ENCODE data around the gene YDJC. TPM values are rescaled to one million over a fixed set of nuclear protein-coding genes. Genes with fewer than 3 reads are reported as not detected.
A peak's percentile ranks its signal among the peaks of the same experiment; 100 is the strongest.

YDJC gene
- total and polyA plus RNA-seq, 9 of the 15 experiments (the other 6 are each of a cell fraction or from before 2014, with no cell fraction given) = 13.5 to 871 (median 164) TPM

- TF ChIP-seq JUND (IDR thresholded peaks at IDR 0.05; ENCODE audit: borderline replicate concordance, low read depth, low read length) (peak; percentile 80), JUND (tag; IDR thresholded peaks at IDR 0.05; ENCODE audit: borderline replicate concordance, low read depth, low read length) (no peak), SIRT6 (IDR thresholded peaks at IDR 0.05; ENCODE audit: low read depth, low read length) (peak; percentile 63), NFRKB (IDR thresholded peaks at IDR 0.05; ENCODE audit: low read depth) (no peak), NEUROD1 (IDR thresholded peaks at IDR 0.05; ENCODE audit: borderline replicate concordance, low read depth, low read length, partially characterized antibody) (peak; percentile 22), RFX5 (IDR thresholded peaks at IDR 0.05; ENCODE audit: low read depth, low read length) (no peak; the same call in 1 of the 2 replicates), E2F1 (CRISPR knock-in tag; IDR thresholded peaks at IDR 0.05) (no peak), PHB (CRISPR knock-in tag; IDR thresholded peaks at IDR 0.05) (no peak), TAF1 (IDR thresholded peaks at IDR 0.05; ENCODE audit: control insufficient read depth, extremely low read depth, insufficient read depth, low read length, severe bottlenecking) (no peak), KDM2B (CRISPR knock-in tag; IDR thresholded peaks at IDR 0.05) (no peak), ZNF143 (CRISPR knock-in tag; IDR thresholded peaks at IDR 0.05) (no peak), POLR3G (IDR thresholded peaks at IDR 0.05; ENCODE audit: extremely low read depth, insufficient read length, insufficient replicate concordance) (no peak), TCF7L2 (IDR thresholded peaks at IDR 0.05; ENCODE audit: low read depth, low read length) (0 out of 2 replicates have a peak, but pooled peaks have one; percentile 25), ETV1 (tag; conservative IDR thresholded peaks at IDR 0.05; ENCODE audit: low read depth) (no peak), ZNF444 (CRISPR knock-in tag; IDR thresholded peaks at IDR 0.05) (no peak)
- TF ChIP-seq, protein P1, sequence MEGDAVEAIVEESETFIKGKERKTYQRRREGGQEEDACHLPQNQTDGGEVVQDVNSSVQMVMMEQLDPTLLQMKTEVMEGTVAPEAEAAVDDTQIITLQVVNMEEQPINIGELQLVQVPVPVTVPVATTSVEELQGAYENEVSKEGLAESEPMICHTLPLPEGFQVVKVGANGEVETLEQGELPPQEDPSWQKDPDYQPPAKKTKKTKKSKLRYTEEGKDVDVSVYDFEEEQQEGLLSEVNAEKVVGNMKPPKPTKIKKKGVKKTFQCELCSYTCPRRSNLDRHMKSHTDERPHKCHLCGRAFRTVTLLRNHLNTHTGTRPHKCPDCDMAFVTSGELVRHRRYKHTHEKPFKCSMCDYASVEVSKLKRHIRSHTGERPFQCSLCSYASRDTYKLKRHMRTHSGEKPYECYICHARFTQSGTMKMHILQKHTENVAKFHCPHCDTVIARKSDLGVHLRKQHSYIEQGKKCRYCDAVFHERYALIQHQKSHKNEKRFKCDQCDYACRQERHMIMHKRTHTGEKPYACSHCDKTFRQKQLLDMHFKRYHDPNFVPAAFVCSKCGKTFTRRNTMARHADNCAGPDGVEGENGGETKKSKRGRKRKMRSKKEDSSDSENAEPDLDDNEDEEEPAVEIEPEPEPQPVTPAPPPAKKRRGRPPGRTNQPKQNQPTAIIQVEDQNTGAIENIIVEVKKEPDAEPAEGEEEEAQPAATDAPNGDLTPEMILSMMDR (IDR thresholded peaks at IDR 0.05 in 2 of 3, conservative IDR thresholded peaks at IDR 0.05 in 1 of 3; ENCODE audit: insufficient read depth in 2 of 3, low read depth in 1 of 3, low read length in 3 of 3) = peak in 2 of 3 experiments; percentile 99 to 100; a peak in 4 of 6 replicates
- TF ChIP-seq, protein P2, sequence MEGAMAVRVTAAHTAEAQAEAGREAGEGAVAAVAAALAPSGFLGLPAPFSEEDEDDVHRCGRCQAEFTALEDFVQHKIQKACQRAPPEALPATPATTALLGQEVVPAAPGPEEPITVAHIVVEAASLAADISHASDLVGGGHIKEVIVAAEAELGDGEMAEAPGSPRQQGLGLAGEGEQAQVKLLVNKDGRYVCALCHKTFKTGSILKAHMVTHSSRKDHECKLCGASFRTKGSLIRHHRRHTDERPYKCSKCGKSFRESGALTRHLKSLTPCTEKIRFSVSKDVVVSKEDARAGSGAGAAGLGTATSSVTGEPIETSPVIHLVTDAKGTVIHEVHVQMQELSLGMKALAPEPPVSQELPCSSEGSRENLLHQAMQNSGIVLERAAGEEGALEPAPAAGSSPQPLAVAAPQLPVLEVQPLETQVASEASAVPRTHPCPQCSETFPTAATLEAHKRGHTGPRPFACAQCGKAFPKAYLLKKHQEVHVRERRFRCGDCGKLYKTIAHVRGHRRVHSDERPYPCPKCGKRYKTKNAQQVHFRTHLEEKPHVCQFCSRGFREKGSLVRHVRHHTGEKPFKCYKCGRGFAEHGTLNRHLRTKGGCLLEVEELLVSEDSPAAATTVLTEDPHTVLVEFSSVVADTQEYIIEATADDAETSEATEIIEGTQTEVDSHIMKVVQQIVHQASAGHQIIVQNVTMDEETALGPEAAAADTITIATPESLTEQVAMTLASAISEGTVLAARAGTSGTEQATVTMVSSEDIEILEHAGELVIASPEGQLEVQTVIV (CRISPR knock-in tag; IDR thresholded peaks at IDR 0.05; ENCODE audit: borderline replicate concordance) = no peak
- TF ChIP-seq, protein P3, sequence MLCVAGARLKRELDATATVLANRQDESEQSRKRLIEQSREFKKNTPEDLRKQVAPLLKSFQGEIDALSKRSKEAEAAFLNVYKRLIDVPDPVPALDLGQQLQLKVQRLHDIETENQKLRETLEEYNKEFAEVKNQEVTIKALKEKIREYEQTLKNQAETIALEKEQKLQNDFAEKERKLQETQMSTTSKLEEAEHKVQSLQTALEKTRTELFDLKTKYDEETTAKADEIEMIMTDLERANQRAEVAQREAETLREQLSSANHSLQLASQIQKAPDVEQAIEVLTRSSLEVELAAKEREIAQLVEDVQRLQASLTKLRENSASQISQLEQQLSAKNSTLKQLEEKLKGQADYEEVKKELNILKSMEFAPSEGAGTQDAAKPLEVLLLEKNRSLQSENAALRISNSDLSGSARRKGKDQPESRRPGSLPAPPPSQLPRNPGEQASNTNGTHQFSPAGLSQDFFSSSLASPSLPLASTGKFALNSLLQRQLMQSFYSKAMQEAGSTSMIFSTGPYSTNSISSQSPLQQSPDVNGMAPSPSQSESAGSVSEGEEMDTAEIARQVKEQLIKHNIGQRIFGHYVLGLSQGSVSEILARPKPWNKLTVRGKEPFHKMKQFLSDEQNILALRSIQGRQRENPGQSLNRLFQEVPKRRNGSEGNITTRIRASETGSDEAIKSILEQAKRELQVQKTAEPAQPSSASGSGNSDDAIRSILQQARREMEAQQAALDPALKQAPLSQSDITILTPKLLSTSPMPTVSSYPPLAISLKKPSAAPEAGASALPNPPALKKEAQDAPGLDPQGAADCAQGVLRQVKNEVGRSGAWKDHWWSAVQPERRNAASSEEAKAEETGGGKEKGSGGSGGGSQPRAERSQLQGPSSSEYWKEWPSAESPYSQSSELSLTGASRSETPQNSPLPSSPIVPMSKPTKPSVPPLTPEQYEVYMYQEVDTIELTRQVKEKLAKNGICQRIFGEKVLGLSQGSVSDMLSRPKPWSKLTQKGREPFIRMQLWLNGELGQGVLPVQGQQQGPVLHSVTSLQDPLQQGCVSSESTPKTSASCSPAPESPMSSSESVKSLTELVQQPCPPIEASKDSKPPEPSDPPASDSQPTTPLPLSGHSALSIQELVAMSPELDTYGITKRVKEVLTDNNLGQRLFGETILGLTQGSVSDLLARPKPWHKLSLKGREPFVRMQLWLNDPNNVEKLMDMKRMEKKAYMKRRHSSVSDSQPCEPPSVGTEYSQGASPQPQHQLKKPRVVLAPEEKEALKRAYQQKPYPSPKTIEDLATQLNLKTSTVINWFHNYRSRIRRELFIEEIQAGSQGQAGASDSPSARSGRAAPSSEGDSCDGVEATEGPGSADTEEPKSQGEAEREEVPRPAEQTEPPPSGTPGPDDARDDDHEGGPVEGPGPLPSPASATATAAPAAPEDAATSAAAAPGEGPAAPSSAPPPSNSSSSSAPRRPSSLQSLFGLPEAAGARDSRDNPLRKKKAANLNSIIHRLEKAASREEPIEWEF (CRISPR knock-in tag; IDR thresholded peaks at IDR 0.05) = no peak
Measured at GRCh38 chr22:21641417-21641788, 11.6 kb upstream of the YDJC start (continued).

All from K562 (cell line).